Fibroblast of lung (primary cell): ENCODE results near the gene INPP5A.

Experiments used
- EZH2 ChIP-seq: IDR thresholded peaks from 2 replicates; pipeline ENCODE4 v1.5.1; 2012; ENCODE audit warnings: low read length, control low read depth, mild to moderate bottlenecking; ENCODE audit errors: missing control alignments
- TF ChIP-seq, protein P1 (sequence below), 2 donors: IDR thresholded peaks in 1 of 2; conservative IDR thresholded peaks in 1 of 2; 1 replicate in 1 of 2; 2 replicates in 1 of 2; pipeline ENCODE4 v1.5.1; 2011 to 2012; ENCODE audit warnings: low read length in 2 of 2, control low read depth in 1 of 2, inconsistent platforms in 1 of 2, low read depth in 1 of 2, mild to moderate bottlenecking in 1 of 2

DNA sequence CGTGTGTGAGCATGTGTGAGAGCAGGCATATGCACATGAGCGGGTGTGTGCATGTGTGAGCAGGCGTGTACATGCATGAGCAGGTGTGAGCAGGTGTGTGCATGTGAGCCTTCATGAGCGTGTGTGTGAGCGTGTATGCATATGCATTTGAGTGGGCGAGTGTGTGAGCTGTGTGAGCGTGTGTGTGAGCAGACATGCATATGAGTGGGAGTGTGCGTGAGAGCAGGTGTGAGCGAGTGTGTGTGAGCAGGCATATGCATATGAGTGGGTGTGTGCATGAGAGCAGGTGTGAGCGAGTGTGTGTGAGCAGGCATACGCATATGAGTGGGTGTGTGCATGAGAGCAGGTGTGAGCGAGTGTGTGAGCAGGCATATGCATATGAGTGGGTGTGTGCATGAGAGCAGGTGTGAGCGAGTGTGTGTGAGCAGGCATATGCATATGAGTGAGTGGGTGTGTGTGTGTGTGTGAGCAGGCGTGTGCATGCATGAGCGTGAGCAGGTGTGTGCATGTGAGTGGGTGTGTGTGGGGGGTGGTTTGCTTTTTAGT lies 217.7 kb downstream of the INPP5A start:
- TF ChIP-seq, protein P1, sequence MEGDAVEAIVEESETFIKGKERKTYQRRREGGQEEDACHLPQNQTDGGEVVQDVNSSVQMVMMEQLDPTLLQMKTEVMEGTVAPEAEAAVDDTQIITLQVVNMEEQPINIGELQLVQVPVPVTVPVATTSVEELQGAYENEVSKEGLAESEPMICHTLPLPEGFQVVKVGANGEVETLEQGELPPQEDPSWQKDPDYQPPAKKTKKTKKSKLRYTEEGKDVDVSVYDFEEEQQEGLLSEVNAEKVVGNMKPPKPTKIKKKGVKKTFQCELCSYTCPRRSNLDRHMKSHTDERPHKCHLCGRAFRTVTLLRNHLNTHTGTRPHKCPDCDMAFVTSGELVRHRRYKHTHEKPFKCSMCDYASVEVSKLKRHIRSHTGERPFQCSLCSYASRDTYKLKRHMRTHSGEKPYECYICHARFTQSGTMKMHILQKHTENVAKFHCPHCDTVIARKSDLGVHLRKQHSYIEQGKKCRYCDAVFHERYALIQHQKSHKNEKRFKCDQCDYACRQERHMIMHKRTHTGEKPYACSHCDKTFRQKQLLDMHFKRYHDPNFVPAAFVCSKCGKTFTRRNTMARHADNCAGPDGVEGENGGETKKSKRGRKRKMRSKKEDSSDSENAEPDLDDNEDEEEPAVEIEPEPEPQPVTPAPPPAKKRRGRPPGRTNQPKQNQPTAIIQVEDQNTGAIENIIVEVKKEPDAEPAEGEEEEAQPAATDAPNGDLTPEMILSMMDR (conservative IDR thresholded peaks at IDR 0.05 in 1 of 2, IDR thresholded peaks at IDR 0.05 in 1 of 2; ENCODE audit: low read depth in 1 of 2, low read length in 2 of 2), result no peak
- no peak for TF ChIP-seq EZH2
